ENCODE data around the gene ADAMTSL2. TPM values are rescaled to one million over a fixed set of nuclear protein-coding genes. Genes with fewer than 3 reads are reported as not detected.

ADAMTSL2 gene
- total and polyA plus RNA-seq, 9 donors: 0.27 to 18.5 (median 1.9) TPM

DNA sequence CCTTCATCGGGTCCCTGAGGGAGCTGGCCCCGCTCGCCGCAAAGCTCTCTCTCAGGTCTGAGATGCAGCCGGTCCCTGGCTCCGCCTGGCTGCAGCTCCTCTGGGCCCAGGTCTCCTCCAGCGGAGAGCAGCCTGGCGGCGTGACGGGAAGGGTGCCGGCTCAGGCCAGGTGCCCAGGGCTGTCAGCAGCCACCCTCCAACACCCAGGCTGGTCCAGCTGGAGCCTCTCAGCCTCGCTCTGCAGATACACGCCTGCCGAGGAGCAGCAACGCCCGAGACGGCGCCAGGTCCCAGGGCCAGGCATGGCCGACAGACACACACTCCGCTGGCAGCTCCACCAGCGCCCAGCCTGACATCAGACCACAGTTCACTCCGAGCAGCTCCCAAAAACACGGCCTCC, 49.1 kb downstream of the ADAMTSL2 start:
- Histone ChIP-seq H3K4me1 (ENCODE audit: insufficient read depth) (peaks cover 4% of the 10 kb centered on the region), H3K27ac (peak overlapping the region; percentile 28 to 88), H3K27me3 (no peaks in the 10 kb centered on the region), H3K36me3 (no peaks in the 10 kb centered on the region), H3K9me3 (no peaks in the 10 kb centered on the region), H3K4me3 (no peak overlapping the region)
- 82 to 88% (median 87%) methylated on average over 15 to 23 of the region's 23 CpGs for WGBS, 3 donors
- intact Hi-C loops (cut with DNase I): loop anchor here in 1 of 4 donors (10.0 kb wide), 1 partner anchor 131 kb away; no protein-coding TSS in a partner anchor
- TF ChIP-seq, protein P1, sequence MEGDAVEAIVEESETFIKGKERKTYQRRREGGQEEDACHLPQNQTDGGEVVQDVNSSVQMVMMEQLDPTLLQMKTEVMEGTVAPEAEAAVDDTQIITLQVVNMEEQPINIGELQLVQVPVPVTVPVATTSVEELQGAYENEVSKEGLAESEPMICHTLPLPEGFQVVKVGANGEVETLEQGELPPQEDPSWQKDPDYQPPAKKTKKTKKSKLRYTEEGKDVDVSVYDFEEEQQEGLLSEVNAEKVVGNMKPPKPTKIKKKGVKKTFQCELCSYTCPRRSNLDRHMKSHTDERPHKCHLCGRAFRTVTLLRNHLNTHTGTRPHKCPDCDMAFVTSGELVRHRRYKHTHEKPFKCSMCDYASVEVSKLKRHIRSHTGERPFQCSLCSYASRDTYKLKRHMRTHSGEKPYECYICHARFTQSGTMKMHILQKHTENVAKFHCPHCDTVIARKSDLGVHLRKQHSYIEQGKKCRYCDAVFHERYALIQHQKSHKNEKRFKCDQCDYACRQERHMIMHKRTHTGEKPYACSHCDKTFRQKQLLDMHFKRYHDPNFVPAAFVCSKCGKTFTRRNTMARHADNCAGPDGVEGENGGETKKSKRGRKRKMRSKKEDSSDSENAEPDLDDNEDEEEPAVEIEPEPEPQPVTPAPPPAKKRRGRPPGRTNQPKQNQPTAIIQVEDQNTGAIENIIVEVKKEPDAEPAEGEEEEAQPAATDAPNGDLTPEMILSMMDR (IDR thresholded peaks at IDR 0.05): no peak
- TF ChIP-seq EP300 (IDR thresholded peaks at IDR 0.05): no peak
- DNase-seq: no peak

GRCh38 chr9:133584167-133584558, 49.7 kb downstream of the ADAMTSL2 start:
- Histone ChIP-seq H3K36me3 (no peaks in the 10 kb centered on the region), H3K4me1 (ENCODE audit: insufficient read depth) (peaks cover 4% of the 10 kb centered on the region), H3K27me3 (no peaks in the 10 kb centered on the region), H3K9me3 (no peaks in the 10 kb centered on the region), H3K27ac (peak overlapping the region in 1 of 2 donors; percentile 16), H3K4me3 (no peak overlapping the region)
- 47 to 66% (median 66%) methylated on average over 5 of the region's 5 CpGs for WGBS, 3 donors
- TF ChIP-seq EP300 (IDR thresholded peaks at IDR 0.05): no peak
- TF ChIP-seq, protein P1 (IDR thresholded peaks at IDR 0.05): no peak
- TF ChIP-seq POLR2A (IDR thresholded peaks at IDR 0.05): no peak
- DNase-seq: no peak
- intact Hi-C loops (cut with DNase I): loop anchor here in 1 of 4 donors (10.0 kb wide), 1 partner anchor 131 kb away; no protein-coding TSS in a partner anchor

- intact Hi-C loops (cut with DNase I): loop anchor here in 1 of 4 donors (10.0 kb wide), 1 partner anchor 130 kb away; no protein-coding TSS in a partner anchor
- Histone ChIP-seq H3K9me3 (no peaks in the 10 kb centered on the region), H3K27ac (peak overlapping the region in 1 of 2 donors; percentile 16), H3K36me3 (no peaks in the 10 kb centered on the region), H3K27me3 (no peaks in the 10 kb centered on the region), H3K4me3 (no peak overlapping the region), H3K4me1 (ENCODE audit: insufficient read depth) (peaks cover 4% of the 10 kb centered on the region)
- WGBS, 3 donors: 12 to 19% (median 16%) methylated on average over 28 of the region's 28 CpGs
- DNase-seq: no peak
- TF ChIP-seq, protein P1 (IDR thresholded peaks at IDR 0.05): no peak
- no peak for TF ChIP-seq EP300 (IDR thresholded peaks at IDR 0.05)
- TF ChIP-seq POLR2A (IDR thresholded peaks at IDR 0.05): no peak
Measured at GRCh38 chr9:133584559-133585476, 50.3 kb downstream of the ADAMTSL2 start.

DNA sequence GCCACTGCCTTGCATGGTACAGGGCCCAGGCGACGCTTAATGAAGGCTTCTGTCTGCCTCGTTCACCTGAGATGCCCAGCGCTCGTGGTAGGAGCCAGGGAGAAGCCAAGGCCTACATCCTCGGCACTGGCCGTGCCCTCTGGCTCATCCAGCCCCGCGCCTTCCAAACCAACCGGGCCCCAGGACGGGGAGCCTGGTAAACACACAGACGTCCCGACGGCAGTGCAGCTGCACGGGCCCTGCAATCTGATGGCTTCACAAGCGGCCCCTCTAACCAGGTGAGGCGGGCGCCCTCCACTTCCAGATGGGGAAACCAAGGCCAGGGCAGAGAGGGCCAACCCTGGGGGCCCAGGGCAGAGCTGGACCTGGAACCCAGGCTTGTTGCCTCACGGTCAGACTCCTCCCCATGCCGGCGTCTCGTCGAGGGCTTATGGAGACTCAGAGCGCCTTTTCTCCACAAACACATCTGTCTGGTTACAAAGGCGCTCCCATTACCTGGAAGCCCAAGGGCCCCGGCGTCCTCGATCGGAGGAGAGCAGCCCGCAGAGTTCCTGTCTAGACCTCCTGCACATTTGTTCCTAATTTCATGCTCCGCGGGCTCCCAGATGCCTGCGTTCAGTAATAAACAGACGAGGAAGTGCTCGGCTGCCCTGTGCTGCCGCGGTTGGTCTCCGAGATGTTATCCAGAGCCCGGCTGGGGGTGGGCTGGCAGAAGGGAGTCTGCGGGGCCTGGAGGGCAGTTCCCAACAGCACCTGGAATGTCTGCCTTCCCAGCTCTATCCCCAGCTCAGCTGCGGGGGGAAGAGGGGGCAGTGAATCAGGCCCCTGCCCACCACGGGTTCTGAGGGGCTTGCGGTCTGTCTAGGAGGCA, 51.2 kb downstream of the ADAMTSL2 start:
- Histone ChIP-seq H3K36me3 (no peaks in the 10 kb centered on the region), H3K4me3 (no peak overlapping the region), H3K9me3 (no peaks in the 10 kb centered on the region), H3K27me3 (no peaks in the 10 kb centered on the region), H3K27ac (no peak overlapping the region), H3K4me1 (ENCODE audit: insufficient read depth) (peaks cover 4% of the 10 kb centered on the region)
- TF ChIP-seq, protein P1 (IDR thresholded peaks at IDR 0.05): no peak
- TF ChIP-seq POLR2A (IDR thresholded peaks at IDR 0.05): no peak
- TF ChIP-seq EP300 (IDR thresholded peaks at IDR 0.05): no peak
- WGBS, 3 donors: 30 to 48% (median 39%) methylated on average over 43 of the region's 43 CpGs
- DNase-seq: no peak
- intact Hi-C loops (cut with DNase I): loop anchor here in 1 of 4 donors (10.0 kb wide), 1 partner anchor 129 kb away; no protein-coding TSS in a partner anchor

Measured in ovary (tissue), 9 donors.